HepG2 (cell line): Measurements from ENCODE around the gene GSDME. TPM values are rescaled to one million over a fixed set of nuclear protein-coding genes. Genes with fewer than 3 reads are reported as not detected.

Experiments used
- ATAC-seq: fragments of 200-7000 bp; cut with Tn5 transposase; 3 replicates; pipeline ENCODE4 v1.9.1; 2020; ENCODE audit warnings: mild to moderate bottlenecking, moderate library complexity
- BruUV-seq: library from RNA; stranded (reverse); fragments of 400-500 nt; replicated peaks from 2 replicates; lab custom pipeline; 2021; lab: Mats Ljungman, UMichigan
- CTCF ChIA-PET: fragments of 300-600 bp; formaldehyde crosslinking; extraction: SDS; loops from one replicate; lab custom pipeline; 2021; ENCODE audit warnings: low total read pairs, inconsistent platforms, low intra/inter-chr PET ratio; lab: Yijun Ruan, JAX
- POLR2A ChIA-PET: fragments of 350-600 bp; sonication (Branson Sonifier 250); formaldehyde crosslinking; loops from one replicate; lab custom pipeline; 2020; ENCODE audit warnings: antibody characterized with exemption, inconsistent platforms; lab: Yijun Ruan, JAX
- DNase-seq: peaks from one replicate; pipeline ENCODE4 v3.0.0-alpha.2; 2015; ENCODE audit warnings: low spot score
- FAIRE-seq: peaks from 3 replicates; lab custom pipeline; 2011; peaks lifted over from hg19 to GRCh38; lab: Jason Lieb, UNC
- H2AFZ ChIP-seq: one replicate; pipeline ENCODE4 v1.6.1; 2011; ENCODE audit warnings: low read length, inconsistent platforms
- H3K27ac ChIP-seq: fragments of 300-600 bp; 3 replicates; pipeline ENCODE4 v1.8.0; 2011; ENCODE audit warnings: mixed run types, mild to moderate bottlenecking, mixed read lengths, low read length, inconsistent platforms; ENCODE audit not compliant: insufficient read depth; ENCODE audit errors: extremely low read length
- H3K27me3 ChIP-seq, 2 experiments: fragments of 200-600 bp in 1 of 2; 2 replicates in 1 of 2; 3 replicates in 1 of 2; pipeline versions ENCODE4 v1.6.0 to v1.8.0; 2011; ENCODE audit warnings: low read length in 2 of 2, mild to moderate bottlenecking in 2 of 2, moderate library complexity in 2 of 2, inconsistent platforms in 1 of 2; ENCODE audit not compliant: insufficient read depth in 2 of 2, control insufficient read depth in 1 of 2
- H3K36me3 ChIP-seq, 2 experiments: fragments of 200-600 bp in 1 of 2; replicated peaks in 1 of 2; 2 replicates in 1 of 2; 3 replicates in 1 of 2; pipeline versions ENCODE4 v1.5.1 to v1.8.0; 2011; ENCODE audit warnings: low read length in 2 of 2, inconsistent platforms in 1 of 2; ENCODE audit not compliant: insufficient read depth in 2 of 2, control insufficient read depth in 1 of 2
- H3K4me1 ChIP-seq: 2 replicates; pipeline ENCODE4 v1.5.1; 2012; ENCODE audit warnings: low read length, inconsistent platforms; ENCODE audit not compliant: insufficient read depth
- H3K4me2 ChIP-seq: 2 replicates; pipeline ENCODE4 v1.6.0; 2011; ENCODE audit warnings: low read depth, low read length, inconsistent platforms
- H3K4me3 ChIP-seq, 3 experiments: fragments of 200-600 bp in 1 of 3; sonication (generic), shearing (Covaris generic) in 1 of 3; replicated peaks in 1 of 3; 2 replicates each; pipeline ENCODE4 v1.5.1; 2011 to 2016; ENCODE audit warnings: low read length in 3 of 3, inconsistent platforms in 2 of 3, low read depth in 2 of 3, mild to moderate bottlenecking in 2 of 3, control low read depth in 1 of 3, mixed read lengths in 1 of 3; ENCODE audit not compliant: insufficient read depth in 1 of 3
- H3K79me2 ChIP-seq: one replicate; pipeline ENCODE4 v1.6.1; 2011; ENCODE audit warnings: low read length, inconsistent platforms; ENCODE audit not compliant: insufficient read depth
- H3K9ac ChIP-seq: 2 replicates; pipeline ENCODE4 v1.6.0; 2011; ENCODE audit warnings: mild to moderate bottlenecking, low read depth, low read length, inconsistent platforms; ENCODE audit not compliant: insufficient read depth
- H3K9me3 ChIP-seq: 2 replicates; pipeline ENCODE4 v1.5.1; 2012; ENCODE audit warnings: mild to moderate bottlenecking, low read length
- H4K20me1 ChIP-seq: 2 replicates; pipeline ENCODE4 v1.6.0; 2011; ENCODE audit warnings: inconsistent platforms, mild to moderate bottlenecking, low read length, moderate library complexity; ENCODE audit not compliant: insufficient read depth
- ATM ChIP-seq: fragments of 450-650 bp; IDR thresholded peaks from 2 replicates; pipeline ENCODE4 v1.7.1; 2017; ENCODE audit warnings: mild to moderate bottlenecking, borderline replicate concordance
- DNMT3B ChIP-seq: conservative IDR thresholded peaks from 2 replicates; pipeline ENCODE4 v1.6.1; 2016; ENCODE audit warnings: missing biosample characterization, control low read depth
- FUBP1 ChIP-seq: sonication (generic); formaldehyde crosslinking; IDR thresholded peaks from 2 replicates; pipeline ENCODE4 v1.5.1; 2020; ENCODE audit warnings: missing genetic modification reagents, mild to moderate bottlenecking, borderline replicate concordance
- JARID2 ChIP-seq: sonication (generic); formaldehyde crosslinking; IDR thresholded peaks from 2 replicates; pipeline ENCODE4 v1.8.1; 2023; ENCODE audit warnings: missing genetic modification reagents, inconsistent platforms; ENCODE audit not compliant: insufficient replicate concordance
- KDM5A ChIP-seq: fragments of 200-600 bp; sonication (generic); IDR thresholded peaks from 2 replicates; pipeline ENCODE4 v1.7.0; 2018; ENCODE audit warnings: antibody characterized with exemption, mild to moderate bottlenecking, low read length, borderline replicate concordance
- MAFG ChIP-seq: sonication (generic); formaldehyde crosslinking; IDR thresholded peaks from 2 replicates; pipeline ENCODE4 v1.5.1; 2020; ENCODE audit warnings: mild to moderate bottlenecking, missing genetic modification reagents
- MIXL1 ChIP-seq: IDR thresholded peaks from 2 replicates; pipeline ENCODE4 v1.6.1; 2016
- POLR2A ChIP-seq, 2 experiments: IDR thresholded peaks; 2 replicates each; pipeline ENCODE4 v1.6.1; 2011; ENCODE audit warnings: low read depth in 2 of 2, low read length in 2 of 2, mild to moderate bottlenecking in 1 of 2, moderate library complexity in 1 of 2; ENCODE audit not compliant: insufficient read depth in 1 of 2
- SOX13 ChIP-seq, 3 experiments: fragments of 450-650 bp in 1 of 3; sonication (generic) in 1 of 3; formaldehyde crosslinking in 1 of 3; IDR thresholded peaks in 2 of 3; conservative IDR thresholded peaks in 1 of 3; 2 replicates each; pipeline versions ENCODE4 v1.5.0 to v1.6.1; 2016 to 2020; ENCODE audit warnings: antibody characterized with exemption in 1 of 3, mild to moderate bottlenecking in 1 of 3, missing compliant biosample characterization in 1 of 3, missing genetic modification reagents in 1 of 3, moderate library complexity in 1 of 3
- ZC3H4 ChIP-seq: sonication (generic); formaldehyde crosslinking; IDR thresholded peaks from 2 replicates; pipeline ENCODE4 v1.4.0; 2020; ENCODE audit warnings: missing genetic modification reagents, borderline replicate concordance
- ZNF510 ChIP-seq: sonication (generic); formaldehyde crosslinking; IDR thresholded peaks from 2 replicates; pipeline ENCODE4 v1.4.0; 2020; ENCODE audit warnings: low read depth, mild to moderate bottlenecking, missing genetic modification reagents
- ZNF777 ChIP-seq: sonication (generic); formaldehyde crosslinking; IDR thresholded peaks from 2 replicates; pipeline ENCODE4 v1.4.0; 2020; ENCODE audit warnings: missing genetic modification reagents
- WGBS: methylation state at CpG from one replicate; pipeline ENCODE4 v1.1.6; 2017; ENCODE audit warnings: low lambda C conversion rate; 5-methylcytosine and 5-hydroxymethylcytosine counted together
- in situ Hi-C: cut with HindIII; loops from 2 replicates; pipeline ENCODE4 v1.10.0; 2017; ENCODE audit warnings: low pct_unique_long_range_greater_than_20kb; ENCODE audit not compliant: extremely low pct_ligation_motif_present
- intact Hi-C: fragments of 100-400 bp; cut with micrococcal nuclease; formaldehyde crosslinking; loops from one replicate; pipeline ENCODE4 v1.10.0; 2022; ENCODE audit not compliant: unreplicated experiment
- polyA plus RNA-seq, 8 experiments: library from polyadenylated mRNA; depleted of rRNA in 3 of 8; stranded (reverse) in 7 of 8; unstranded in 1 of 8; fragments of >200 nt; fragmentation: Illumina TruSeq in 4 of 8; extraction: Trizol in 4 of 8; gene quantifications; 2 replicates each; pipeline versions ENCODE4 v1.2.1 to v1.2.3, GENCODE V29; 2011 to 2016; ENCODE audit warnings: low read depth in 4 of 8, missing spikeins in 1 of 8, mixed read lengths in 1 of 8; ENCODE audit not compliant: insufficient read depth in 1 of 8
- total RNA-seq, 5 experiments: library from RNA; depleted of rRNA; stranded (reverse); fragments of >200 nt; fragmentation: Illumina TruSeq; extraction: Trizol; gene quantifications; 2 replicates each; pipeline ENCODE4 v1.2.3, GENCODE V29; 2016; ENCODE audit warnings: low read depth in 1 of 5
- TF ChIP-seq, protein P1 (sequence below): sonication (generic); formaldehyde crosslinking; IDR thresholded peaks from 2 replicates; pipeline ENCODE4 v1.5.0; 2020; ENCODE audit warnings: missing genetic modification reagents
- TF ChIP-seq, protein P2 (sequence below): sonication (generic); formaldehyde crosslinking; IDR thresholded peaks from 2 replicates; pipeline ENCODE4 v1.5.0; 2020; ENCODE audit warnings: mild to moderate bottlenecking, missing genetic modification reagents, moderate library complexity
- TF ChIP-seq, protein P3 (sequence below): fragments of 450-650 bp; IDR thresholded peaks from 2 replicates; pipeline ENCODE4 v1.6.1; 2017; ENCODE audit warnings: mild to moderate bottlenecking
- TF ChIP-seq, protein P4 (sequence below): sonication (generic); formaldehyde crosslinking; conservative IDR thresholded peaks from 2 replicates; pipeline ENCODE4 v1.4.0; 2020; ENCODE audit warnings: missing genetic modification reagents

Gene GSDME
- total and polyA plus RNA-seq, 2 of the 13 experiments (the other 11 are each of a cell fraction or from before 2014, with no cell fraction given) = 19.2 to 28.2 TPM

GRCh38 chr7:24802300-24802699 lies 45.0 kb upstream of the GSDME start:
- BruUV-seq = no TSS peak
- no peaks in the 10 kb centered on the region for H3K9me3 ChIP-seq
- whole genome bisulfite sequencing = 98% methylated on average over 5 of the region's 5 CpGs
- ATAC-seq (no peak), FAIRE-seq (no peak), DNase-seq (no peak)
- peaks cover 4 to 21% of the 10 kb centered on the region in 2 experiments; a peak in 4 of 5 replicates for H3K36me3 ChIP-seq
- no peak overlapping the region for H3K27ac ChIP-seq
- intact Hi-C loops = no loop called here
- no peak overlapping the region for H3K4me3 ChIP-seq
- no peak overlapping the region for H2AFZ ChIP-seq
- H3K79me2 ChIP-seq = no peaks in the 10 kb centered on the region
- no peak overlapping the region for H3K9ac ChIP-seq
- no peaks in the 10 kb centered on the region for H4K20me1 ChIP-seq
- H3K27me3 ChIP-seq = no peaks in the 10 kb centered on the region
- ChIA-PET POLR2A (no interaction called here), CTCF (no interaction called here)
- no peaks in the 10 kb centered on the region for H3K4me1 ChIP-seq
- no peak overlapping the region for H3K4me2 ChIP-seq
- in situ Hi-C loops = no loop called here
- no peak for TF ChIP-seq DNMT3B (CRISPR knock-in tag)
- no peak for TF ChIP-seq FUBP1 (CRISPR knock-in tag)
- no peak for TF ChIP-seq SOX13 (IDR thresholded peaks at IDR 0.05)
- no peak for TF ChIP-seq SOX13 (CRISPR knock-in tag; conservative IDR thresholded peaks at IDR 0.05 in 1 of 2, IDR thresholded peaks at IDR 0.05 in 1 of 2)
- no peak for TF ChIP-seq MIXL1 (CRISPR knock-in tag)
- TF ChIP-seq, protein P1, sequence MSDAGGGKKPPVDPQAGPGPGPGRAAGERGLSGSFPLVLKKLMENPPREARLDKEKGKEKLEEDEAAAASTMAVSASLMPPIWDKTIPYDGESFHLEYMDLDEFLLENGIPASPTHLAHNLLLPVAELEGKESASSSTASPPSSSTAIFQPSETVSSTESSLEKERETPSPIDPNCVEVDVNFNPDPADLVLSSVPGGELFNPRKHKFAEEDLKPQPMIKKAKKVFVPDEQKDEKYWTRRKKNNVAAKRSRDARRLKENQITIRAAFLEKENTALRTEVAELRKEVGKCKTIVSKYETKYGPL (CRISPR knock-in tag) = no peak
- TF ChIP-seq, protein P2, sequence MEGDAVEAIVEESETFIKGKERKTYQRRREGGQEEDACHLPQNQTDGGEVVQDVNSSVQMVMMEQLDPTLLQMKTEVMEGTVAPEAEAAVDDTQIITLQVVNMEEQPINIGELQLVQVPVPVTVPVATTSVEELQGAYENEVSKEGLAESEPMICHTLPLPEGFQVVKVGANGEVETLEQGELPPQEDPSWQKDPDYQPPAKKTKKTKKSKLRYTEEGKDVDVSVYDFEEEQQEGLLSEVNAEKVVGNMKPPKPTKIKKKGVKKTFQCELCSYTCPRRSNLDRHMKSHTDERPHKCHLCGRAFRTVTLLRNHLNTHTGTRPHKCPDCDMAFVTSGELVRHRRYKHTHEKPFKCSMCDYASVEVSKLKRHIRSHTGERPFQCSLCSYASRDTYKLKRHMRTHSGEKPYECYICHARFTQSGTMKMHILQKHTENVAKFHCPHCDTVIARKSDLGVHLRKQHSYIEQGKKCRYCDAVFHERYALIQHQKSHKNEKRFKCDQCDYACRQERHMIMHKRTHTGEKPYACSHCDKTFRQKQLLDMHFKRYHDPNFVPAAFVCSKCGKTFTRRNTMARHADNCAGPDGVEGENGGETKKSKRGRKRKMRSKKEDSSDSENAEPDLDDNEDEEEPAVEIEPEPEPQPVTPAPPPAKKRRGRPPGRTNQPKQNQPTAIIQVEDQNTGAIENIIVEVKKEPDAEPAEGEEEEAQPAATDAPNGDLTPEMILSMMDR = no peak
- no peak for TF ChIP-seq ZNF777
- TF ChIP-seq, protein P3, sequence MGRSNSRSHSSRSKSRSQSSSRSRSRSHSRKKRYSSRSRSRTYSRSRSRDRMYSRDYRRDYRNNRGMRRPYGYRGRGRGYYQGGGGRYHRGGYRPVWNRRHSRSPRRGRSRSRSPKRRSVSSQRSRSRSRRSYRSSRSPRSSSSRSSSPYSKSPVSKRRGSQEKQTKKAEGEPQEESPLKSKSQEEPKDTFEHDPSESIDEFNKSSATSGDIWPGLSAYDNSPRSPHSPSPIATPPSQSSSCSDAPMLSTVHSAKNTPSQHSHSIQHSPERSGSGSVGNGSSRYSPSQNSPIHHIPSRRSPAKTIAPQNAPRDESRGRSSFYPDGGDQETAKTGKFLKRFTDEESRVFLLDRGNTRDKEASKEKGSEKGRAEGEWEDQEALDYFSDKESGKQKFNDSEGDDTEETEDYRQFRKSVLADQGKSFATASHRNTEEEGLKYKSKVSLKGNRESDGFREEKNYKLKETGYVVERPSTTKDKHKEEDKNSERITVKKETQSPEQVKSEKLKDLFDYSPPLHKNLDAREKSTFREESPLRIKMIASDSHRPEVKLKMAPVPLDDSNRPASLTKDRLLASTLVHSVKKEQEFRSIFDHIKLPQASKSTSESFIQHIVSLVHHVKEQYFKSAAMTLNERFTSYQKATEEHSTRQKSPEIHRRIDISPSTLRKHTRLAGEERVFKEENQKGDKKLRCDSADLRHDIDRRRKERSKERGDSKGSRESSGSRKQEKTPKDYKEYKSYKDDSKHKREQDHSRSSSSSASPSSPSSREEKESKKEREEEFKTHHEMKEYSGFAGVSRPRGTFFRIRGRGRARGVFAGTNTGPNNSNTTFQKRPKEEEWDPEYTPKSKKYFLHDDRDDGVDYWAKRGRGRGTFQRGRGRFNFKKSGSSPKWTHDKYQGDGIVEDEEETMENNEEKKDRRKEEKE = no peak
- no peak for TF ChIP-seq ATM
- no peak for TF ChIP-seq KDM5A
- TF ChIP-seq ZNF510 (CRISPR knock-in tag) = no peak
- no peak for TF ChIP-seq POLR2A (IDR thresholded peaks at IDR 0.05; ENCODE audit: insufficient read depth in 1 of 2, low read depth in 2 of 2, low read length in 2 of 2)
- TF ChIP-seq MAFG (CRISPR knock-in tag) = no peak
- no peak for TF ChIP-seq ZC3H4
- TF ChIP-seq, protein P4, sequence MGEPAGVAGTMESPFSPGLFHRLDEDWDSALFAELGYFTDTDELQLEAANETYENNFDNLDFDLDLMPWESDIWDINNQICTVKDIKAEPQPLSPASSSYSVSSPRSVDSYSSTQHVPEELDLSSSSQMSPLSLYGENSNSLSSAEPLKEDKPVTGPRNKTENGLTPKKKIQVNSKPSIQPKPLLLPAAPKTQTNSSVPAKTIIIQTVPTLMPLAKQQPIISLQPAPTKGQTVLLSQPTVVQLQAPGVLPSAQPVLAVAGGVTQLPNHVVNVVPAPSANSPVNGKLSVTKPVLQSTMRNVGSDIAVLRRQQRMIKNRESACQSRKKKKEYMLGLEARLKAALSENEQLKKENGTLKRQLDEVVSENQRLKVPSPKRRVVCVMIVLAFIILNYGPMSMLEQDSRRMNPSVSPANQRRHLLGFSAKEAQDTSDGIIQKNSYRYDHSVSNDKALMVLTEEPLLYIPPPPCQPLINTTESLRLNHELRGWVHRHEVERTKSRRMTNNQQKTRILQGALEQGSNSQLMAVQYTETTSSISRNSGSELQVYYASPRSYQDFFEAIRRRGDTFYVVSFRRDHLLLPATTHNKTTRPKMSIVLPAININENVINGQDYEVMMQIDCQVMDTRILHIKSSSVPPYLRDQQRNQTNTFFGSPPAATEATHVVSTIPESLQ (CRISPR knock-in tag) = no peak
- no peak for TF ChIP-seq JARID2 (CRISPR knock-in tag)
